HepG2 (cell line): ENCODE measurements around the gene COPS9. TPM values are rescaled to one million over a fixed set of nuclear protein-coding genes. Genes with fewer than 3 reads are reported as not detected.

Experiments
- AGO1 ChIP-seq: fragments of 200-400 bp; formaldehyde crosslinking; IDR thresholded peaks from 2 replicates; pipeline ENCODE4 v1.6.1; 2017; ENCODE audit warnings: mild to moderate bottlenecking, low read depth, low read length, moderate library complexity; ENCODE audit not compliant: poor library complexity, severe bottlenecking
- AKAP8 ChIP-seq: sonication (generic); formaldehyde crosslinking; IDR thresholded peaks from 2 replicates; pipeline ENCODE4 v1.5.1; 2020; ENCODE audit warnings: mild to moderate bottlenecking, missing genetic modification reagents
- ARHGAP35 ChIP-seq: sonication (generic); formaldehyde crosslinking; IDR thresholded peaks from 2 replicates; pipeline ENCODE4 v1.9.0; 2022; ENCODE audit warnings: mild to moderate bottlenecking, inconsistent platforms, moderate library complexity, missing genetic modification reagents, borderline replicate concordance
- ARID3A ChIP-seq: IDR thresholded peaks from 2 replicates; pipeline ENCODE4 v1.6.1; 2012; ENCODE audit warnings: low read depth, low read length, improper control_type of control experiment
- ARID4A ChIP-seq: sonication (generic); formaldehyde crosslinking; IDR thresholded peaks from 2 replicates; pipeline ENCODE4 v1.5.0; 2020; ENCODE audit warnings: mild to moderate bottlenecking, missing genetic modification reagents, borderline replicate concordance
- CHD2 ChIP-seq: IDR thresholded peaks from 2 replicates; pipeline ENCODE4 v1.6.1; 2011; ENCODE audit warnings: low read depth, low read length, improper control_type of control experiment
- FOXM1 ChIP-seq: sonication (generic); formaldehyde crosslinking; IDR thresholded peaks from 2 replicates; pipeline ENCODE4 v1.5.0; 2020; ENCODE audit warnings: missing genetic modification reagents
- GTF2F1 ChIP-seq: fragments of 150-350 bp; IDR thresholded peaks from 2 replicates; pipeline ENCODE4 v1.6.1; 2014; ENCODE audit warnings: low read length
- IRF2 ChIP-seq: IDR thresholded peaks from 2 replicates; pipeline ENCODE4 v1.6.1; 2018; ENCODE audit warnings: missing genetic modification reagents, missing compliant biosample characterization
- KLF16 ChIP-seq, 2 experiments: sonication (generic) in 1 of 2; formaldehyde crosslinking in 1 of 2; IDR thresholded peaks; 2 replicates each; pipeline versions ENCODE4 v1.6.1 to v1.8.0; 2016 to 2023; ENCODE audit warnings: missing genetic modification reagents in 2 of 2, missing compliant biosample characterization in 1 of 2
- LRRFIP1 ChIP-seq: sonication (generic); formaldehyde crosslinking; conservative IDR thresholded peaks from 2 replicates; pipeline ENCODE4 v1.4.0; 2020; ENCODE audit warnings: missing genetic modification reagents
- PHF20 ChIP-seq: sonication (generic); formaldehyde crosslinking; IDR thresholded peaks from 2 replicates; pipeline ENCODE4 v1.5.0; 2020; ENCODE audit warnings: mild to moderate bottlenecking, missing genetic modification reagents
- ZBTB2 ChIP-seq: sonication (generic); formaldehyde crosslinking; IDR thresholded peaks from 2 replicates; pipeline ENCODE4 v1.8.0; 2022; ENCODE audit warnings: low read depth, missing genetic modification reagents
- ZNF343 ChIP-seq: sonication (generic); formaldehyde crosslinking; IDR thresholded peaks from 2 replicates; pipeline ENCODE4 v1.4.0; 2020; ENCODE audit warnings: mild to moderate bottlenecking, missing genetic modification reagents
- ZNF503 ChIP-seq: sonication (generic); formaldehyde crosslinking; IDR thresholded peaks from 2 replicates; pipeline ENCODE4 v1.4.0; 2020; ENCODE audit warnings: missing genetic modification reagents
- polyA plus RNA-seq, 8 experiments: library from polyadenylated mRNA; depleted of rRNA in 3 of 8; stranded (reverse) in 7 of 8; unstranded in 1 of 8; fragments of >200 nt; fragmentation: Illumina TruSeq in 4 of 8; extraction: Trizol in 4 of 8; gene quantifications; 2 replicates each; pipeline versions ENCODE4 v1.2.1 to v1.2.3, GENCODE V29; 2011 to 2016; ENCODE audit warnings: low read depth in 4 of 8, missing spikeins in 1 of 8, mixed read lengths in 1 of 8; ENCODE audit not compliant: insufficient read depth in 1 of 8
- total RNA-seq, 5 experiments: library from RNA; depleted of rRNA; stranded (reverse); fragments of >200 nt; fragmentation: Illumina TruSeq; extraction: Trizol; gene quantifications; 2 replicates each; pipeline ENCODE4 v1.2.3, GENCODE V29; 2016; ENCODE audit warnings: low read depth in 1 of 5

The COPS9 gene
- total and polyA plus RNA-seq, 2 of the 13 experiments (the other 11 are each of a cell fraction or from before 2014, with no cell fraction given), result 180 to 247 TPM

- TF ChIP-seq ZNF503 (CRISPR knock-in tag), result peak; percentile 67; the same call in 1 of the 2 replicates
- TF ChIP-seq AGO1, result peak; percentile 84
- TF ChIP-seq FOXM1 (CRISPR knock-in tag), result no peak; the same call in 1 of the 2 replicates
- TF ChIP-seq AKAP8 (CRISPR knock-in tag), result no peak; the same call in 1 of the 2 replicates
- TF ChIP-seq ZBTB2 (CRISPR knock-in tag), result peak; percentile 75
- peak; percentile 97 for TF ChIP-seq PHF20 (CRISPR knock-in tag)
- no peak for TF ChIP-seq LRRFIP1
- peak in 1 of 2 experiments; percentile 89; a peak in 2 of 4 replicates for TF ChIP-seq KLF16 (CRISPR knock-in tag; IDR thresholded peaks at IDR 0.05)
- no peak for TF ChIP-seq ARID3A
- TF ChIP-seq ZNF343, result peak; percentile 86; the same call in 1 of the 2 replicates
- peak; percentile 69 for TF ChIP-seq IRF2
- no peak for TF ChIP-seq GTF2F1
- peak; percentile 96 for TF ChIP-seq ARID4A (CRISPR knock-in tag)
- TF ChIP-seq ARHGAP35, result peak; percentile 13; the same call in 1 of the 2 replicates
- TF ChIP-seq CHD2, result 0 out of 2 replicates have a peak, but pooled peaks have one; percentile 23
Observed at GRCh38 chr2:240136013-240136670, at the start of gene COPS9 (continued).
